ENCODE data around the gene DENND5B. TPM values are rescaled to one million over a fixed set of nuclear protein-coding genes. Genes with fewer than 3 reads are reported as not detected.

Gene DENND5B
- total and polyA plus RNA-seq, 2 of the 4 experiments (the other 2 are of a cell fraction), result 5.5 to 13.4 TPM

- no peaks in the 10 kb centered on the region for H4K20me1 ChIP-seq (ENCODE audit: insufficient read depth, low read length)
- WGBS, 2 experiments (ENCODE audit: extremely low coverage in 2 of 2, insufficient read length in 1 of 2), result 46% methylated on average over 7 of the region's 13 CpGs; no CpG with 5 or more reads in 1 of the 2 experiments
- H4K8ac ChIP-seq (ENCODE audit: low read depth in 2 of 2, low read length in 2 of 2), result no peak overlapping the region
- no peak overlapping the region for H2BK20ac ChIP-seq (ENCODE audit: low read depth, low read length)
- H3K14ac ChIP-seq (replicated peaks; ENCODE audit: low read depth, low read length), result no peak overlapping the region
- TF ChIP-seq NFE2L2 (IDR thresholded peaks at IDR 0.05; ENCODE audit: low read depth, low read length) (no peak), USF2 (IDR thresholded peaks at IDR 0.05; ENCODE audit: low read depth, low read length) (no peak), FOS (IDR thresholded peaks at IDR 0.05; ENCODE audit: low read depth, low read length) (no peak), RCOR1 (IDR thresholded peaks at IDR 0.05; ENCODE audit: insufficient replicate concordance, low read length) (no peak), MAFK (IDR thresholded peaks at IDR 0.05; ENCODE audit: low read depth, low read length) (no peak), POLR2A (IDR thresholded peaks at IDR 0.05; ENCODE audit: low read depth, low read length) (no peak), MXI1 (IDR thresholded peaks at IDR 0.05; ENCODE audit: borderline replicate concordance, low read depth, low read length) (no peak), CEBPB (IDR thresholded peaks at IDR 0.05; ENCODE audit: low read depth, low read length) (no peak), ELK1 (IDR thresholded peaks at IDR 0.05; ENCODE audit: borderline replicate concordance, low read depth, low read length) (no peak), CTCF (conservative IDR thresholded peaks at IDR 0.05; ENCODE audit: low read depth, low read length) (no peak), RAD21 (IDR thresholded peaks at IDR 0.05; ENCODE audit: low read length) (no peak), CHD1 (IDR thresholded peaks at IDR 0.05; ENCODE audit: low read depth, low read length) (no peak)
- DNase-seq, result no peak
- POLR2A ChIA-PET (ENCODE audit: unreplicated experiment), result no interaction called here
- intact Hi-C loops (cut with micrococcal nuclease) (no loop called here), in situ Hi-C loops (cut with MboI; ENCODE audit: low sequenced_read_pairs) (no loop called here), dilution Hi-C loops (cut with HindIII; ENCODE audit: low sequenced_read_pairs, unreplicated experiment) (no loop called here)
- no peak overlapping the region for H2BK5ac ChIP-seq (ENCODE audit: low read depth, low read length, poor library complexity, severe bottlenecking)
- H3K79me1 ChIP-seq (ENCODE audit: low read depth in 1 of 2, low read length in 2 of 2), result no peaks in the 10 kb centered on the region
- no peak overlapping the region for H4K91ac ChIP-seq (ENCODE audit: insufficient read depth, low read depth, low read length)
- no peak overlapping the region for H3K9ac ChIP-seq (ENCODE audit: low read depth, low read length)
- H2AK9ac ChIP-seq (replicated peaks; ENCODE audit: low read depth, low read length, poor library complexity), result no peak overlapping the region
- no peak overlapping the region for H3K4ac ChIP-seq (ENCODE audit: low read depth, low read length)
- no peak overlapping the region for H2BK120ac ChIP-seq (ENCODE audit: low read depth, low read length)
- peaks cover 2% of the 10 kb centered on the region; the same call in 1 of the 2 replicates for H3K4me1 ChIP-seq (ENCODE audit: control insufficient read depth, insufficient read depth, low read length)
- CTCF ChIA-PET, result interaction anchor here (1.2 kb wide), 2 partner anchors 41 to 276 kb away, joined by 3 read pairs; no protein-coding TSS in a partner anchor
- H3K4me3 ChIP-seq (ENCODE audit: insufficient read depth, low read depth, low read length), result no peak overlapping the region
- peak overlapping the region; percentile 40 for H2AFZ ChIP-seq (replicated peaks; ENCODE audit: low read length, poor library complexity)
- H3K9me1 ChIP-seq (ENCODE audit: insufficient read depth, low read length), result no peaks in the 10 kb centered on the region
- no peak overlapping the region for H2AK5ac ChIP-seq (ENCODE audit: low read depth, low read length)
- H3K18ac ChIP-seq (ENCODE audit: low read depth, low read length), result no peak overlapping the region
- no peak overlapping the region for H3K56ac ChIP-seq (ENCODE audit: extremely low read depth, insufficient read depth, low read length)
- no peak overlapping the region for H4K5ac ChIP-seq (ENCODE audit: low read depth, low read length)
- H3K27me3 ChIP-seq (ENCODE audit: control insufficient read depth, insufficient read depth, low read length), result no peaks in the 10 kb centered on the region
- BruUV-seq (replicated peaks), result no TSS peak
- ATAC-seq (ENCODE audit: low read depth), result no peak
- no peak overlapping the region for H3K4me2 ChIP-seq (ENCODE audit: low read depth, low read length)
- H3K36me3 ChIP-seq (ENCODE audit: control insufficient read depth, insufficient read depth, low read length), result no peaks in the 10 kb centered on the region
- no peak overlapping the region for H3K23ac ChIP-seq (ENCODE audit: low read depth, low read length)
- no peaks in the 10 kb centered on the region for H3K9me3 ChIP-seq (ENCODE audit: control insufficient read depth, insufficient read depth, low read length)
- no peak overlapping the region for H3K27ac ChIP-seq (ENCODE audit: insufficient read depth, low read length)
- H2BK15ac ChIP-seq (ENCODE audit: low read depth, low read length), result no peak overlapping the region
Measured at GRCh38 chr12:31362115-31362758, 228.7 kb downstream of the DENND5B start.

Data from IMR-90 (cell line).